Ovary (tissue), 9 donors: ENCODE data around the gene SLC22A24. TPM values are rescaled to one million over a fixed set of nuclear protein-coding genes. Genes with fewer than 3 reads are reported as not detected.

Experiments used
- DNase-seq, 5 donors: peaks; one replicate each; pipeline ENCODE4 v3.0.0-alpha.2; 2019 to 2020
- H3K27ac ChIP-seq, 2 donors: fragments of 200-600 bp; one replicate each; pipeline versions ENCODE4 v1.5.1 to v1.8.0; 2019 to 2022
- H3K27me3 ChIP-seq: fragments of 200-600 bp; one replicate; pipeline ENCODE4 v1.8.0; 2022
- H3K36me3 ChIP-seq: fragments of 200-600 bp; sonication (generic); one replicate; pipeline ENCODE4 v1.5.1; 2019
- H3K4me1 ChIP-seq: one replicate; pipeline ENCODE4 v1.8.1; 2013; ENCODE audit warnings: mild to moderate bottlenecking, moderate library complexity; ENCODE audit not compliant: insufficient read depth
- H3K4me3 ChIP-seq: fragments of 200-600 bp; sonication (generic); one replicate; pipeline ENCODE4 v1.5.1; 2017
- H3K9me3 ChIP-seq, 2 donors: fragments of 200-600 bp in 1 of 2; sonication (generic) in 1 of 2; one replicate each; pipeline versions ENCODE4 v1.5.1 to v1.8.1; 2013 to 2019; ENCODE audit warnings: mild to moderate bottlenecking in 1 of 2, moderate library complexity in 1 of 2
- EP300 ChIP-seq: sonication (generic); formaldehyde crosslinking; IDR thresholded peaks from one replicate; pipeline ENCODE4 v1.6.1; 2017; ENCODE audit warnings: antibody characterized with exemption
- POLR2A ChIP-seq: fragments of 450-650 bp; IDR thresholded peaks from one replicate; pipeline ENCODE4 v1.6.1; 2017; ENCODE audit warnings: antibody characterized with exemption, mild to moderate bottlenecking, moderate library complexity
- WGBS, 3 donors: extraction: QIAGEN DNeasy Blood & Tissue Kit in 1 of 3; methylation state at CpG; one replicate each; pipeline versions ENCODE4 v1.1.5 to v1.1.7; 2013 to 2017; 5-methylcytosine and 5-hydroxymethylcytosine counted together
- intact Hi-C, 4 donors: fragments of 100-400 bp; cut with DNase I; formaldehyde crosslinking; loops; one replicate each; pipeline versions ENCODE4 v1.11.0 to v1.15.1; 2022 to 2023
- polyA plus RNA-seq, 2 donors: library from polyadenylated mRNA; stranded (reverse); fragments of 200-250 nt in 1 of 2; fragments of 350-450 nt in 1 of 2; fragmentation: Illumina TruSeq in 1 of 2; extraction: RNeasy Lipid Tissue Mini Kit (QIAGEN cat#74804) in 1 of 2; gene quantifications; one replicate each; pipeline ENCODE4 v1.2.3, GENCODE V29; 2013 to 2014
- total RNA-seq, 7 donors: library from RNA; depleted of rRNA in 2 of 7; stranded (reverse); fragments of >200 nt in 2 of 7; fragmentation: NEBNext Ultra II Directional in 3 of 7; extraction: Animal tissue kit (Norgen Biotek cat#: 25700) in 3 of 7; gene quantifications; one replicate each; pipeline versions ENCODE4 v1.1.0 to v1.2.4, GENCODE V29; 2016 to 2023
- TF ChIP-seq, protein P1 (sequence below), 3 donors: fragments of 450-650 bp in 2 of 3; fragments of 200-600 bp in 1 of 3; IDR thresholded peaks; one replicate each; pipeline versions ENCODE4 v1.5.1 to v1.8.0; 2016 to 2022; ENCODE audit warnings: antibody characterized with exemption in 3 of 3, mild to moderate bottlenecking in 1 of 3
- donor health status: DM: no; HTN: no; CAD: no; lungs with moderate emphysema.
- donor health status: DM: no; HTN: no; CAD: no.
- donor health status: Bipolar disorder and iron deficiency.
- donor health status: DM: yes; HTN: yes; CAD: no.
- donor health status: DM: no; HTN: no; CAD: no.
- donor health status: DM: yes; HTN: yes; CAD: no.

Gene SLC22A24
- total and polyA plus RNA-seq, 9 donors = not detected

- no peaks in the 10 kb centered on the region for H3K9me3 ChIP-seq
- 66 to 69% (median 69%) methylated on average over 4 of the region's 4 CpGs for WGBS, 3 donors
- no peak for TF ChIP-seq EP300
- TF ChIP-seq, protein P1, sequence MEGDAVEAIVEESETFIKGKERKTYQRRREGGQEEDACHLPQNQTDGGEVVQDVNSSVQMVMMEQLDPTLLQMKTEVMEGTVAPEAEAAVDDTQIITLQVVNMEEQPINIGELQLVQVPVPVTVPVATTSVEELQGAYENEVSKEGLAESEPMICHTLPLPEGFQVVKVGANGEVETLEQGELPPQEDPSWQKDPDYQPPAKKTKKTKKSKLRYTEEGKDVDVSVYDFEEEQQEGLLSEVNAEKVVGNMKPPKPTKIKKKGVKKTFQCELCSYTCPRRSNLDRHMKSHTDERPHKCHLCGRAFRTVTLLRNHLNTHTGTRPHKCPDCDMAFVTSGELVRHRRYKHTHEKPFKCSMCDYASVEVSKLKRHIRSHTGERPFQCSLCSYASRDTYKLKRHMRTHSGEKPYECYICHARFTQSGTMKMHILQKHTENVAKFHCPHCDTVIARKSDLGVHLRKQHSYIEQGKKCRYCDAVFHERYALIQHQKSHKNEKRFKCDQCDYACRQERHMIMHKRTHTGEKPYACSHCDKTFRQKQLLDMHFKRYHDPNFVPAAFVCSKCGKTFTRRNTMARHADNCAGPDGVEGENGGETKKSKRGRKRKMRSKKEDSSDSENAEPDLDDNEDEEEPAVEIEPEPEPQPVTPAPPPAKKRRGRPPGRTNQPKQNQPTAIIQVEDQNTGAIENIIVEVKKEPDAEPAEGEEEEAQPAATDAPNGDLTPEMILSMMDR (IDR thresholded peaks at IDR 0.05) = no peak
- TF ChIP-seq POLR2A = no peak
- no peaks in the 10 kb centered on the region for H3K36me3 ChIP-seq
- no peak overlapping the region for H3K4me3 ChIP-seq
- intact Hi-C loops = no loop called here
- H3K27ac ChIP-seq = no peak overlapping the region
- DNase-seq = no peak
- H3K27me3 ChIP-seq = no peaks in the 10 kb centered on the region
- no peaks in the 10 kb centered on the region for H3K4me1 ChIP-seq
Measured at GRCh38 chr11:63165706-63166310, 21.8 kb upstream of the SLC22A24 start.

GRCh38 chr11:63155794-63156193, 11.8 kb upstream of the SLC22A24 start:
- Histone ChIP-seq H3K4me3 (no peak overlapping the region), H3K4me1 (no peaks in the 10 kb centered on the region), H3K36me3 (no peaks in the 10 kb centered on the region), H3K27ac (no peak overlapping the region), H3K9me3 (no peaks in the 10 kb centered on the region), H3K27me3 (no peaks in the 10 kb centered on the region)
- TF ChIP-seq POLR2A (no peak), EP300 (no peak)
- intact Hi-C loops = no loop called here
- WGBS, 3 donors = 79 to 84% (median 80%) methylated on average over 1 of the region's 1 CpG
- DNase-seq = no peak

DNA sequence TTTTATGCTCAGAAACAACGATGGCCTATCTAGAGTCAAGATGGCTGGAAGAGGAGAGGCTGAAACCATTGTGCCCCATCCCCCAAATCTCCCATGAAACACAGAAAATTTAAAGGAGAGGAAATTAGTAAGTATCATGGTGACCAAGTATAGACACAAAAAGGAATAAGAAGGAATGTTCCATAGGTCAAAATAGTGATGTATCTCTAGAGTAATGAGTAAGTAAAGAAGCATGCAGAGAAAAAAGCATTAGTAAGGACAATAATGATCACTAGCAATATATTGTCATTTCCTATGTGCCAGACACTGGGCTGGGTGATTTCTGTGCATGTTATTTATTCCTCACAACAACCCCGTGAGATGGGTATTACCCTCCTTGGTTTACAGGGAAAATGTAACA, 2.6 kb upstream of the SLC22A24 start:
- no peaks in the 10 kb centered on the region for H3K4me1 ChIP-seq
- H3K27ac ChIP-seq = no peak overlapping the region
- 76 to 78% (median 77%) methylated on average over 2 of the region's 2 CpGs for WGBS, 3 donors
- H3K36me3 ChIP-seq = no peaks in the 10 kb centered on the region
- H3K9me3 ChIP-seq = no peaks in the 10 kb centered on the region
- no peak overlapping the region for H3K4me3 ChIP-seq
- DNase-seq = no peak
- TF ChIP-seq EP300 = no peak
- TF ChIP-seq, protein P1 (IDR thresholded peaks at IDR 0.05) = no peak
- TF ChIP-seq POLR2A = no peak
- no peaks in the 10 kb centered on the region for H3K27me3 ChIP-seq
- intact Hi-C loops = no loop called here

GRCh38 chr11:63142459-63142858, 1.6 kb downstream of the SLC22A24 start:
- no peaks in the 10 kb centered on the region for H3K9me3 ChIP-seq
- no peaks in the 10 kb centered on the region for H3K4me1 ChIP-seq
- intact Hi-C loops = no loop called here
- H3K4me3 ChIP-seq = no peak overlapping the region
- TF ChIP-seq, protein P1 (IDR thresholded peaks at IDR 0.05) = no peak
- no peak for TF ChIP-seq EP300
- TF ChIP-seq POLR2A = no peak
- H3K27me3 ChIP-seq = no peaks in the 10 kb centered on the region
- H3K36me3 ChIP-seq = no peaks in the 10 kb centered on the region
- WGBS, 3 donors = 32 to 51% (median 37%) methylated on average over 3 of the region's 3 CpGs
- no peak for DNase-seq
- H3K27ac ChIP-seq = no peak overlapping the region

DNA sequence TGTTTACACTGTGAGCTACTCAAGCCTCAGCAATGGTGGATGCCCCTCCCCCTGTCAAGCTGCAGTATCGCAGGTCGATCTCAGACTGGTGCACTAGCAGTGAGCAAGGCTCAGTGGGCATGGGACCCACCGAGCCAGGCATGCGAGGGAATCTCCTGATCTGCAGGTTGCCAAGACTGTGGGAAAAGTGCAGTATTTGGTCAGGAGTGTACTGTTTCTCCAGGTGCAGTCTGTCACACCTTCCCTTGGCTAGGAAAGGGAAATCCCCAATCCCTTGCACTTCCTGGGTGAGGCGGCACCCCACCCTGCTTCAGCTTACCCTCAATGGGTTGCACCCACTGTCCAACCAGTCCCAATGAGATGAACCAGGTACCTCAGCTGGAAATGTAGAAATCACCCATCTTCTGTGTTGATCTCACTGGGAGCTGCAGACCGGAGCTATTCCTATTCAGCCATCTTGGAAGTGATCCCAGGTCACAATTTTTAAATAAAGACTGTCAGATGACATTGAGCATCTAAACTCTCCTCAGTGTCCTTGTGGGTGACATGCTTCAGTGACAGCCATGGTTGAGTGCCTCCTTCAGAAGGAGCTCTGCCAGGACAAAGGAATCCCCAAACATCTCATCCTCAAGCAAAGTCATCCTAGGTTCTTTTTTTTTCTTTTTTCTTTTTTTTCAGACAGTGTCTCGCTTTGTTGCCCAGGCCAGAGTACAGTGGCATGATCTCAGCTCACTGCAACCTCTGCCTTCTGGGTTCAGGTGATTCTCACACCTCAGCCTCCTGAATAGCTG, 10.8 kb downstream of the SLC22A24 start:
- WGBS, 3 donors = 65 to 74% (median 72%) methylated on average over 7 of the region's 7 CpGs

More for the DNA sequence above, 10.8 kb downstream of the SLC22A24 start:
- Histone ChIP-seq H3K36me3 (no peaks in the 10 kb centered on the region), H3K4me1 (no peaks in the 10 kb centered on the region), H3K4me3 (no peak overlapping the region), H3K27ac (no peak overlapping the region), H3K27me3 (no peaks in the 10 kb centered on the region), H3K9me3 (no peaks in the 10 kb centered on the region)
- TF ChIP-seq EP300 (no peak), POLR2A (no peak)
- TF ChIP-seq, protein P1 (IDR thresholded peaks at IDR 0.05) = no peak
- no peak for DNase-seq
- intact Hi-C loops = no loop called here
